Fibroblast of lung (primary cell): ENCODE measurements around the gene SPRYD4.

ENCODE experiments used
- EZH2 ChIP-seq: IDR thresholded peaks from 2 replicates; pipeline ENCODE4 v1.5.1; 2012; ENCODE audit warnings: low read length, control low read depth, mild to moderate bottlenecking; ENCODE audit errors: missing control alignments
- TF ChIP-seq, protein P1 (sequence below), 2 donors: IDR thresholded peaks in 1 of 2; conservative IDR thresholded peaks in 1 of 2; 1 replicate in 1 of 2; 2 replicates in 1 of 2; pipeline ENCODE4 v1.5.1; 2011 to 2012; ENCODE audit warnings: low read length in 2 of 2, control low read depth in 1 of 2, inconsistent platforms in 1 of 2, low read depth in 1 of 2, mild to moderate bottlenecking in 1 of 2

- TF ChIP-seq, protein P1, sequence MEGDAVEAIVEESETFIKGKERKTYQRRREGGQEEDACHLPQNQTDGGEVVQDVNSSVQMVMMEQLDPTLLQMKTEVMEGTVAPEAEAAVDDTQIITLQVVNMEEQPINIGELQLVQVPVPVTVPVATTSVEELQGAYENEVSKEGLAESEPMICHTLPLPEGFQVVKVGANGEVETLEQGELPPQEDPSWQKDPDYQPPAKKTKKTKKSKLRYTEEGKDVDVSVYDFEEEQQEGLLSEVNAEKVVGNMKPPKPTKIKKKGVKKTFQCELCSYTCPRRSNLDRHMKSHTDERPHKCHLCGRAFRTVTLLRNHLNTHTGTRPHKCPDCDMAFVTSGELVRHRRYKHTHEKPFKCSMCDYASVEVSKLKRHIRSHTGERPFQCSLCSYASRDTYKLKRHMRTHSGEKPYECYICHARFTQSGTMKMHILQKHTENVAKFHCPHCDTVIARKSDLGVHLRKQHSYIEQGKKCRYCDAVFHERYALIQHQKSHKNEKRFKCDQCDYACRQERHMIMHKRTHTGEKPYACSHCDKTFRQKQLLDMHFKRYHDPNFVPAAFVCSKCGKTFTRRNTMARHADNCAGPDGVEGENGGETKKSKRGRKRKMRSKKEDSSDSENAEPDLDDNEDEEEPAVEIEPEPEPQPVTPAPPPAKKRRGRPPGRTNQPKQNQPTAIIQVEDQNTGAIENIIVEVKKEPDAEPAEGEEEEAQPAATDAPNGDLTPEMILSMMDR (conservative IDR thresholded peaks at IDR 0.05 in 1 of 2, IDR thresholded peaks at IDR 0.05 in 1 of 2; ENCODE audit: low read depth in 1 of 2, low read length in 2 of 2) = no peak
- no peak for TF ChIP-seq EZH2
Observed at GRCh38 chr12:56517854-56518253, 49.5 kb downstream of the SPRYD4 start.
